CD4-positive, alpha-beta T cell (primary cell): ENCODE data around the gene PDZRN4. TPM values are rescaled to one million over a fixed set of nuclear protein-coding genes. Genes with fewer than 3 reads are reported as not detected.

Source experiments
- ATAC-seq: fragments of 200-7000 bp; cut with Tn5 transposase; one replicate; pipeline ENCODE4 v1.10.0; 2022; ENCODE audit warnings: mild to moderate bottlenecking; ENCODE audit not compliant: poor library complexity
- CTCF ChIA-PET: fragments of 350-600 bp; sonication (Branson Sonifier 250); formaldehyde crosslinking; loops from one replicate; lab custom pipeline; 2021; ENCODE audit warnings: antibody characterized with exemption, inconsistent platforms; lab: Charles Lee
- POLR2A ChIA-PET: fragments of 350-600 bp; sonication (Branson Sonifier 250); formaldehyde crosslinking; loops from one replicate; lab custom pipeline; 2021; ENCODE audit warnings: antibody characterized with exemption, inconsistent platforms; lab: Charles Lee
- DNase-seq, 14 experiments: peaks; one replicate each; pipeline ENCODE4 v3.0.0-alpha.2; 2013 to 2020; ENCODE audit warnings: mixed read lengths in 2 of 14
- H3K27ac ChIP-seq, 2 donors: one replicate each; pipeline versions ENCODE4 v1.5.1 to v1.7.0; 2013; ENCODE audit warnings: low read length in 2 of 2, low read depth in 1 of 2, mild to moderate bottlenecking in 1 of 2
- H3K27me3 ChIP-seq, 2 experiments: 1 replicate in 1 of 2; 2 replicates in 1 of 2; pipeline versions ENCODE4 v1.6.1 to v1.7.0; 2013; ENCODE audit warnings: low read length in 2 of 2, control low read depth in 1 of 2, mild to moderate bottlenecking in 1 of 2, moderate library complexity in 1 of 2; ENCODE audit not compliant: insufficient read depth in 2 of 2, control insufficient read depth in 1 of 2
- H3K36me3 ChIP-seq: one replicate; pipeline ENCODE4 v1.6.1; 2013; ENCODE audit warnings: low read length, control low read depth; ENCODE audit not compliant: insufficient read depth
- H3K4me1 ChIP-seq: one replicate; pipeline ENCODE4 v1.6.1; 2013; ENCODE audit warnings: low read length, control low read depth; ENCODE audit not compliant: insufficient read depth
- H3K4me3 ChIP-seq: one replicate; pipeline ENCODE4 v1.5.1; 2013; ENCODE audit warnings: mild to moderate bottlenecking, low read length, moderate library complexity
- H3K9me3 ChIP-seq, 2 experiments: 1 replicate in 1 of 2; 2 replicates in 1 of 2; pipeline versions ENCODE4 v1.6.1 to v1.7.0; 2013; ENCODE audit warnings: low read length in 2 of 2, mild to moderate bottlenecking in 2 of 2, control low read depth in 1 of 2, moderate library complexity in 1 of 2; ENCODE audit not compliant: control insufficient read depth in 1 of 2, insufficient read depth in 1 of 2
- H3K27ac Mint-ChIP-seq: one replicate; pipeline ENCODE4 v1.8.0; 2020; ENCODE audit warnings: mixed read lengths
- H3K27me3 Mint-ChIP-seq: one replicate; pipeline ENCODE4 v1.8.0; 2021; ENCODE audit warnings: mixed read lengths
- H3K36me3 Mint-ChIP-seq: one replicate; pipeline ENCODE4 v1.8.0; 2021; ENCODE audit warnings: low read depth, mixed read lengths
- H3K4me1 Mint-ChIP-seq: one replicate; pipeline ENCODE4 v1.8.0; 2021; ENCODE audit warnings: low read depth, mixed read lengths
- H3K4me3 Mint-ChIP-seq: one replicate; pipeline ENCODE4 v1.8.0; 2020; ENCODE audit warnings: mild to moderate bottlenecking, mixed read lengths
- H3K9me3 Mint-ChIP-seq: one replicate; pipeline ENCODE4 v1.8.0; 2020; ENCODE audit warnings: mixed read lengths
- CTCF ChIP-seq: fragments of 200-600 bp; IDR thresholded peaks from one replicate; pipeline ENCODE4 v1.8.0; 2022; ENCODE audit warnings: antibody characterized with exemption, mild to moderate bottlenecking
- intact Hi-C, 2 experiments: fragments of 100-400 bp; cut with DNase I in 1 of 2; cut with micrococcal nuclease in 1 of 2; formaldehyde crosslinking; loops; one replicate each; pipeline versions ENCODE4 v1.15.1 to v1.9.0; 2023 to 2025; cut with DNase I, micrococcal nuclease
- total RNA-seq, 174 experiments: library from RNA in 2 of 174; stranded (reverse) in 2 of 174; gene quantifications; one replicate each; pipeline ENCODE4 v1.2.3 and lab custom pipeline; 2021 to 2026

Gene PDZRN4
- total RNA-seq, 2 experiments from 2014 or later = not detected

- no peaks in the 10 kb centered on the region for H3K4me1 ChIP-seq
- ChIA-PET CTCF (no interaction called here), POLR2A (no interaction called here)
- no peaks in the 10 kb centered on the region for H3K27me3 ChIP-seq
- ATAC-seq (no peak), DNase-seq (no peak)
- H3K27me3 Mint-ChIP-seq = peaks cover 8% of the 10 kb centered on the region
- H3K27ac Mint-ChIP-seq = no peak overlapping the region
- H3K4me1 Mint-ChIP-seq = no peaks in the 10 kb centered on the region
- no peaks in the 10 kb centered on the region for H3K36me3 ChIP-seq
- H3K4me3 Mint-ChIP-seq = no peak overlapping the region
- H3K4me3 ChIP-seq = no peak overlapping the region
- TF ChIP-seq CTCF = no peak
- intact Hi-C loops = no loop called here
- no peaks in the 10 kb centered on the region for H3K9me3 ChIP-seq
- H3K9me3 Mint-ChIP-seq = no peaks in the 10 kb centered on the region
- no peaks in the 10 kb centered on the region for H3K36me3 Mint-ChIP-seq
- H3K27ac ChIP-seq = no peak overlapping the region
Observed at GRCh38 chr12:41466300-41466699, 278.2 kb downstream of the PDZRN4 start.

GRCh38 chr12:41466802-41467201, 278.7 kb downstream of the PDZRN4 start:
- H3K27ac Mint-ChIP-seq = no peak overlapping the region
- no peaks in the 10 kb centered on the region for H3K36me3 Mint-ChIP-seq
- intact Hi-C loops = no loop called here

GRCh38 chr12:41467591-41468325, 279.6 kb downstream of the PDZRN4 start:
- H3K27me3 Mint-ChIP-seq = peaks cover 8% of the 10 kb centered on the region
- ChIA-PET CTCF (no interaction called here), POLR2A (no interaction called here)
- Histone ChIP-seq H3K9me3 (no peaks in the 10 kb centered on the region), H3K36me3 (no peaks in the 10 kb centered on the region), H3K27ac (no peak overlapping the region), H3K27me3 (no peaks in the 10 kb centered on the region), H3K4me3 (no peak overlapping the region), H3K4me1 (no peaks in the 10 kb centered on the region)
- no peaks in the 10 kb centered on the region for H3K36me3 Mint-ChIP-seq
- no peak for TF ChIP-seq CTCF
- no peaks in the 10 kb centered on the region for H3K9me3 Mint-ChIP-seq
- DNase-seq (no peak), ATAC-seq (no peak)
- H3K4me1 Mint-ChIP-seq = no peaks in the 10 kb centered on the region
- intact Hi-C loops = no loop called here
- H3K4me3 Mint-ChIP-seq = no peak overlapping the region
- no peak overlapping the region for H3K27ac Mint-ChIP-seq

More at GRCh38 chr12:41466802-41467201, 278.7 kb downstream of the PDZRN4 start:
- no peaks in the 10 kb centered on the region for H3K9me3 Mint-ChIP-seq
- no peaks in the 10 kb centered on the region for H3K9me3 ChIP-seq
- no peaks in the 10 kb centered on the region for H3K4me1 ChIP-seq
- peaks cover 8% of the 10 kb centered on the region for H3K27me3 Mint-ChIP-seq
- no peaks in the 10 kb centered on the region for H3K4me1 Mint-ChIP-seq
- no peaks in the 10 kb centered on the region for H3K27me3 ChIP-seq
- no peaks in the 10 kb centered on the region for H3K36me3 ChIP-seq
- no peak for ATAC-seq
- H3K4me3 Mint-ChIP-seq = no peak overlapping the region
- no peak for DNase-seq
- POLR2A ChIA-PET = no interaction called here
- no peak overlapping the region for H3K27ac ChIP-seq
- no peak for TF ChIP-seq CTCF
- CTCF ChIA-PET = no interaction called here
- no peak overlapping the region for H3K4me3 ChIP-seq
